Stimulated activated CD4-positive, alpha-beta T cell treated with anti-CD3 and anti-CD28 coated beads, Interleukin-2, amount 100 ng/mL, for 4 hours (primary cell): ENCODE data around the gene SH3BP4.

Source experiments
- DNase-seq: peaks from one replicate; pipeline ENCODE4 v3.0.0-alpha.2; 2020; ENCODE audit warnings: low read depth

Gene SH3BP4

GRCh38 chr2:234983011-234983726, 31.4 kb downstream of the SH3BP4 start:
- no peak for DNase-seq

- DNase-seq, result no peak
Observed at GRCh38 chr2:234985608-234986245, 33.9 kb downstream of the SH3BP4 start.

DNA sequence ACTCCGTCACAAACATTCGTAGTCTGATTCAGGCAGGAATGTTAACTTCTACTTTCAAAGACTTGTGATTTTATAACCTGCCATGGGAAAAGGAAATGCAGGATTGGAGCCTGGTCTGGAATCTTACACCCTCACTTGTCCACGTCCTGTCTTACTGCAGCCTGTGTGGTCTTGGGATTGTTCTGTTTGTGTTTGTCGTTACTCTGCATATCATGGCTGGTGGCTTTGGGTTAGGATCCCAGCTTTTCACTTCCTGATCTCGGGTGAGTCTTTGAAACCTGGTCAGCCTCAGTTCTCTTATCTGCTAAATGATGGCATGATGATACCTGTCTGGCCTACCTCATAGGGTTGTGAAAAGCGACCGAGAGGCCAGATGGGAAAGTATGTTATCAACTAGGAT, 34.6 kb downstream of the SH3BP4 start:
- no peak for DNase-seq

DNA sequence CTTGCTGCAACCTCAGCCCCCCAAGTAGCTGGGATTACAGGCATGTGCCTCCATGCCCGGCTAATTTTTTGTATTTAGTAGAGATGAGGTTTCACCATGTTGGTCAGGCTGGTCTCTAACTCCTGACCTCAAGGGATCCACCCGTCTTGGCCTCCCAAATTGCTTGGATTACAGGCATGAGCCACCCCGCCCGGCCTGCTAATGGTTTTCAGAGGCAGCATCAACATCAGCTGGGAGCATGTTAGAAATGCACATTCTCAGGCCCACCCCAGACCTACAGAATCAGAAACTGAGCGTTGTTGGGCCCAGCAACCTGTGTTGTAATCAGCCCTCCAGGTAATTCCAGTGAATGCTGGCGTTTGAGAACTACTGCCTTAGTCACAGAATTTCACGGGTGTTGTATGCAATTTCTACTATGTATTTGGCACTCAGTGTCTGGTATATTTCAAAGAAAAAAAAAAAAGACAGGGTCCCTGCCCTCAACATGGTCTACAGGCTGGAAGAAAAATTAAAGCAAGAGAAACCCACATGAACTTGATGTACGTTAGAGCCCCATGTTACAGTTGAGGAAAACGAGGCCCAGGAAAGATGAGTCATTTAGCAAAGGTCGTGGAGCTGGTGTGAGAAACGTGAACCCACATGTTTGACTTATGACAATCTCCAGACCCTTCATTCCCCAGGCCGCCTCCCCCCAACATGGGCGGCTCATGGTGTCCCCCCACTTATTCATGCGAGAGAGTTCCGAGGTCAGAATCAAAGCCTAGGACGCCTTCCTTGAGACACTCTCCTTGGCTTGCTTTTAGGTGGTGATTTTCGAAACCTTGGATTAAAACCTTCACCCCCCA, 35.3 kb downstream of the SH3BP4 start:
- no peak for DNase-seq

GRCh38 chr2:234987754-234988153, 35.9 kb downstream of the SH3BP4 start:
- DNase-seq, result no peak

DNA sequence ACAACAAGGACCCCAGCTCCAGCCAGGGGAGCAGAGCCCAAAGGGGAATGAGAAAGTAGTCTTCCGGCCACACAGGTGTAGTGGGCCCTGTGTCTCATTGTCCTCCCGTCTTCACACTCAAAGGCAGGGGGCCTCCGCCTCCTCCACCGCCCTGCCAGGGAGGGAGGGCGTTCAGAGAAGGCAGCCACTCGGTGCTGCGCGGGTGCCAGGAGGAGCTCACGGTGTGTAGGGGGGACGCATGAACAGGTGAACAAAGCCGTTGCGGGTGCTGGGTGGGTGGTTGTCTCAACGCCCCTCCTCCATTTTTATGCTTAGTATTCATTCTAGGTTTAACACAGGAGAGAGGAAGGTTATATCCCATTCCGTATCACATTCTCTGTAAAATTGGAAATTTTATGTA, 36.7 kb downstream of the SH3BP4 start:
- DNase-seq, result no peak

DNA sequence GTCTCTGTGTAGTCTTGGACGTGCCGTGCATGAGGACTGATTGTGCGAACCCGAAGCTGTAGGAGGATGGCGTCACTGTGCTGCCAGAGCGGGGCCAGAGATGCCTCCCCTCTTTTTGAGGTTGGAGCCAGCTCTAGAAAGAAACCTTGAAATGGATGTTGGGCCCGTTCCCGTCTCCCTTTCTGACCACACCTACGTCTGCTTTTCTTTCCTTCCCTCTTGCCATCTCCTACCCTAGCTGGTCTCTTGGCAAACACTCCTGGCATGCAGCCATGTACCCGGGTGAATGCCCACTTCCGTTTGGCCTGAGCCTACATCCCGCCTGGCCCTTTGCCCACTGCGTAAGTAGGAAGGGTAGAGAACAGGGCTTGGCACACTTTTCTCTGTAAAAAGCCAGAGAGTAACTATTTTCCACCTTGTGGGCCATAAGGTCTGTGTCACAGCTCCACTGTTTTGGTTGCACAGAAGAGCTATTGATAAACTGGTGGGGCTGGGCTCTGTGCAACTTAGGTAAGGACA, 37.4 kb downstream of the SH3BP4 start:
- no peak for DNase-seq

DNA sequence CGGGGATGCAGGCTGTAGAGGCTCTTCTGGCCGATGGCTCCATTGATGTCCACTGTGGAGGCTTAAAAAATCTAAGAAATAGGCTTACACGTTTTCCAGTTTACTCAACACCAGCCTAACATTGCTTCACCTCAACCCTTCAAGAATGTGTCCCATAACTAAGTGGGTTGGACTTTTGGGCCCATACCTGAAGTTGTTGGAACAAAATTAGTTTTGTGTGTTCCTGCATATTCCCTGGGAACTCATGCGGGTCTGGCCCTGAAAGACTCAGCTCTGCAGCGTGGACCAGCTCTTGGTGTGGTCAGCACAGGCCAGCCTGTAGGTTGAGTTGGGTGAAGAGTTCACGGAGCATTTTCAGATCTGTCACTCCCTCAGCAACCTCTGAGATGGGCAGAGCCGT, 38.5 kb downstream of the SH3BP4 start:
- no peak for DNase-seq

DNA sequence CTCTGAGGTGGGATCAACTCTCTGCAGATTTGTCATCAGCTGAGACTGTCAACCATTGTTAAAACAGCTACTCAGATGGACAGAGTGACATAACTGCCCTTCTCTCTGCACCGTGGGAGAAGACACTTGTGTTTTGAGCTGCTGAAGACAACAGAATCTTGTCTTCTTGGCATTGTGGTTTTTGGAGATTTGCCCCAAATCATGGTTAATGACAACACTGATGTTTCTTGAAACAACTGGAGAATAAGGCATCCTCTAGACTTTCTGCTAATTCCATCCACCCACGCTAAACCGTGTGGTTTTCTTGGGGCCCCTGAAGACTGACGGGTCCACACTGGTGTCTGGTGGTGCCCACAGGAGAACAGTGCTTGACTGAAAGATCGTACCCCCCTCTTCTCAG, 39.5 kb downstream of the SH3BP4 start:
- no peak for DNase-seq

- no peak for DNase-seq
Observed at GRCh38 chr2:234991793-234992192, 40.0 kb downstream of the SH3BP4 start.

- no peak for DNase-seq
Observed at GRCh38 chr2:234992196-234992595, 40.4 kb downstream of the SH3BP4 start.

DNA sequence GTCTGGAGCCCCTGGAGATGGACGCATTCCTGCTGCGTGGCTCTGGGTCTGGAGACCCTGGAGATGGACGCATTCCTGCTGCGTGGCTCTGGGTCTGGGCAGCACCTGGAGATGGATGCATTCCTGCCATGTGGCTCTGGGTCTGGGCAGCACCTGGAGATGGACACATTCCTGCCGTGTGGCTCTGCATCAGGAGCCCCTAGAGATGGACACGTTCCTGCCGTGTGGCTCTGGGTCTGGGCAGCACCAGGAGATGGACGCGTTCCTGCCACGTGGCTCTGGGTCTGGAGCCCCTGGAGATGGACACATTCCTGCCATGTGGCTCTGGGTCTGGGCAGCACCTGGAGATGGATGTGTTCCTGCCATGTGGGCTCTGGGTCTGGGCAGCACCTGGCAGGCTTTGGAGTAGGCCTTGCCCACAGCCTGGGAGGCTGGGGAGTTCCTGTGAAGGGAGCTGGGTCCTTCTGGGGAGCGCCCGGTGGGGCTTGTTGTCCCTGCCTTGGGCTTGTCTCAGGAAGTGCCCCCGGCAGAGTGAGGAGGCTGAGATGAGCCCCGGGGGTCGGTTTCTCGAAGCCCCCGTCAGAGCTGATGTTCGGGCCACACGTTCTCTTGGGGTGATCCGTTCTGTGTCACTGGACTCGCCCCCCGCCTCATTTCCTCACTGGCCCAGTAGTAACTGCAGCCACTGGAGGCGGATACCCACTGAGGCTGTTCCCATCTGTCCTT, 41.0 kb downstream of the SH3BP4 start:
- DNase-seq, result no peak

GRCh38 chr2:234993541-234993981, 41.7 kb downstream of the SH3BP4 start:
- no peak for DNase-seq

GRCh38 chr2:234994438-234995321, 42.9 kb downstream of the SH3BP4 start:
- DNase-seq, result no peak

DNA sequence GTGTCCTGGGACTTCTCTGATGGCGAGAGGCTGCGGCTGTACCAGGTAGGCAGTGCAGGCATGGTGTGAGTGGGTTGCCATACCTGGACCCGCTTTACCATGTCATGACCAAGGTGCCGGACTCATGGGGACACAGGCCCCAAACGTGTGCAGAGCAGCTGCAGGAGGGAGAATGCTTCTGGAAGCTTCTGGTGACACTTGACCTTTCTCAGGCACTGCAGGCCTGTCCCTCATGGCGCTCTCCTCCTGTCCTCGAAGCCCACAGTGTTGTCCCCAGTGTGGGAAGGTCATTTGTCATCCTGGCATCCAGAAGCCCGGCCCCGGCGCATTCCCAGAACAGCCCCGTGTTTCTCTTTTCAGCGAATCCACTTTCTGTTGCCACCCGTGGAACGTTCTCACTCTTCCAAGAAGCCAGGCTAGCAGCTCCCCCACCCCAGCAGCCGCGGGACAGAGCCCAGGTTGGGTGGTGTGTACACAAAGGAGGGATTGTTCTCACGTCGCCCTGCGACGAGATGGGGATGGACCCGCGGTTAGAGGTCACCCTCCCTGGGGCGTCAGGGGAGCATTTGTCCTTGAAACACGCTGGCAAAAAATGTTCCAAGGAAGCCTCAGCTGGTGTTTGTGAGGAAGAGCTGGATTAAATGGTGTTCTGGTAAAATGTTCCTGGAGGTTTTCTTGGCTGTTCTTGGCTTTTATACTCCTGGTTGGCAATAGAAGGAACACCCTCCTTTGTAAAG, 43.7 kb downstream of the SH3BP4 start:
- no peak for DNase-seq

DNA sequence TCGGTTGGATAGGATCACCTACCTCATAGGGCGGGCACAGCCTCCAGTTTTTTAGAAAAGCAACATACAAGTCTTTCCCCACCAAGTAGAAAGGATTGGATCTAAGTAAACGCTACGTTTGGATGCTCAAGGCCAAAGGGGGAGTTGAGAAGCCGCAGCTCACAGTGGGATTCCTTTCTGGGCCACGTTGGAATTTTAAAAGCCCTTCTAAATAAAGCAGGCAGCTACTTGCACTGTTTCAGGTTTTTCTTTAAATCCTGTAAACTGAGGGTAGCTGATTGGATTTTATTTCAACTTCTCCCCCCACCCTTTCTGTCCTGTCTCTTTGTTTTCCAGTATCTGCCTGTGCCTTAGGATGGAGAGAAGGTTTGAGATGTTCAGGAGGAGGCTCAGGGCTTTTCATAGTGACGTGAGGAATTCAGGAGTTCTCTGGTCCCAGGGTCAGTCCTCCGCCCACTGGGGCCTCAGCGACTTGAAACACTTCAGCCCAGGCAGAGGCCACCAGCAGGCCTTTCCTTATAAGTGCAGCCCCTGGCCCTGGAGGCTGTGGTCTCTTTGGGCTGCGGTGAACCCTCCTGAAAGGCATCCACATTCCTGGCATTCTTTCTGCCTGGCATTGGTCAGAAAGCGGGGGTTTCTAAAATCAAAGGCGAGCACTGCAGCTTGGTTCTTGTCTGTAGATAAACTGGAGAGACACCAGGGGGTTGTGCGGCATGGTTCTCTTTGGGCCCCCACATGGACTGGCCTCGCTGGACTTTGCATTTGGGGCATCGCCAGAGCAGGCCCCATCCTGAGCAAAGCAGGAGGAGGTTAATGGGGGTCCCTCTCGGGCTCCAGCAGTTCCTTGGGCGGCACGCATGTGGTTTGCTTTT, 44.5 kb downstream of the SH3BP4 start:
- no peak for DNase-seq

DNA sequence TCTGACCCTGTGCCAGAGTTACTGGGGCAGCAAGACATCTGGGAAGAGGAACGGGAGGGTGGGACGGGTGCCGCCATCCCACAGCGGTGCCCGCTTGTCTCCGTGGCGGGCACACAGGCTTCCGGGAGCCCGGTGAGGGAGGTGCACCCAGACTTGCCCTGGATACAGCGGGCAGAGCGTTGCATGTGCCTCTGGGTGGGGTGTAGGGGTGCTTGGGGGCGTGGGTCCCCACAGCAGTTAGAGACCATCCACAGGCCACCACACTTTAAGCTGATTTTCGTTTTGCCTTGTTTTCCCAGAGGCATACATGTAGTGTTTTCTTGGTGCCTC, 45.1 kb downstream of the SH3BP4 start:
- DNase-seq, result no peak

- no peak for DNase-seq
Observed at GRCh38 chr2:234997389-234997788, 45.6 kb downstream of the SH3BP4 start.

GRCh38 chr2:234998404-234999211, 46.8 kb downstream of the SH3BP4 start:
- DNase-seq, result no peak
